HepG2 (cell line): ENCODE data around the gene RHOC. TPM values are rescaled to one million over a fixed set of nuclear protein-coding genes. Genes with fewer than 3 reads are reported as not detected.

Experiments used
- AFF4 ChIP-seq: sonication (generic); formaldehyde crosslinking; IDR thresholded peaks from 2 replicates; pipeline ENCODE4 v1.4.0; 2020; ENCODE audit warnings: missing genetic modification reagents
- ARNT2 ChIP-seq: sonication (generic); formaldehyde crosslinking; IDR thresholded peaks from 2 replicates; pipeline ENCODE4 v1.8.0; 2022; ENCODE audit warnings: mild to moderate bottlenecking, low read depth, missing genetic modification reagents, moderate library complexity
- CREM ChIP-seq, 2 experiments: sonication (generic) in 1 of 2; formaldehyde crosslinking in 1 of 2; IDR thresholded peaks; 2 replicates each; pipeline versions ENCODE4 v1.4.0 to v1.6.1; 2016 to 2020; ENCODE audit warnings: antibody characterized with exemption in 1 of 2, mild to moderate bottlenecking in 1 of 2, missing genetic modification reagents in 1 of 2
- HOXA5 ChIP-seq: sonication (generic); formaldehyde crosslinking; IDR thresholded peaks from 2 replicates; pipeline ENCODE4 v1.4.0; 2020; ENCODE audit warnings: missing genetic modification reagents
- LCORL ChIP-seq, 2 experiments: fragments of 450-650 bp in 1 of 2; sonication (generic) in 1 of 2; formaldehyde crosslinking in 1 of 2; IDR thresholded peaks; 2 replicates each; pipeline versions ENCODE4 v1.5.0 to v1.6.1; 2017 to 2020; ENCODE audit warnings: antibody characterized with exemption in 1 of 2, missing genetic modification reagents in 1 of 2
- NCOA5 ChIP-seq: sonication (generic); formaldehyde crosslinking; IDR thresholded peaks from 2 replicates; pipeline ENCODE4 v1.4.0; 2020; ENCODE audit warnings: missing genetic modification reagents
- PRMT3 ChIP-seq: sonication (generic); formaldehyde crosslinking; IDR thresholded peaks from 2 replicates; pipeline ENCODE4 v1.8.1; 2022; ENCODE audit warnings: low read depth, mild to moderate bottlenecking, moderate library complexity, missing genetic modification reagents, borderline replicate concordance
- RAD51 ChIP-seq: fragments of 450-650 bp; IDR thresholded peaks from 2 replicates; pipeline ENCODE4 v1.6.1; 2016; ENCODE audit warnings: borderline replicate concordance
- REST ChIP-seq, 2 experiments: IDR thresholded peaks; 2 replicates each; pipeline ENCODE4 v1.6.1; 2011 to 2012; ENCODE audit warnings: low read length in 2 of 2, borderline replicate concordance in 1 of 2, low read depth in 1 of 2, mild to moderate bottlenecking in 1 of 2, moderate library complexity in 1 of 2
- SRSF4 ChIP-seq: fragments of 200-400 bp; formaldehyde crosslinking; IDR thresholded peaks from one replicate; pipeline ENCODE4 v1.6.1; 2018; ENCODE audit warnings: mild to moderate bottlenecking, low read depth, low read length, moderate library complexity; ENCODE audit not compliant: poor library complexity, severe bottlenecking
- ZMYM3 ChIP-seq: sonication (generic); formaldehyde crosslinking; IDR thresholded peaks from 2 replicates; pipeline ENCODE4 v1.5.1; 2020; ENCODE audit warnings: mild to moderate bottlenecking, missing genetic modification reagents
- ZNF550 ChIP-seq: sonication (generic); formaldehyde crosslinking; IDR thresholded peaks from 2 replicates; pipeline ENCODE4 v1.4.0; 2020; ENCODE audit warnings: mild to moderate bottlenecking, missing genetic modification reagents, borderline replicate concordance
- ZNF83 ChIP-seq: sonication (generic); formaldehyde crosslinking; IDR thresholded peaks from 2 replicates; pipeline ENCODE4 v1.4.0; 2020; ENCODE audit warnings: missing genetic modification reagents, mild to moderate bottlenecking, borderline replicate concordance
- polyA plus RNA-seq, 8 experiments: library from polyadenylated mRNA; depleted of rRNA in 3 of 8; stranded (reverse) in 7 of 8; unstranded in 1 of 8; fragments of >200 nt; fragmentation: Illumina TruSeq in 4 of 8; extraction: Trizol in 4 of 8; gene quantifications; 2 replicates each; pipeline versions ENCODE4 v1.2.1 to v1.2.3, GENCODE V29; 2011 to 2016; ENCODE audit warnings: low read depth in 4 of 8, missing spikeins in 1 of 8, mixed read lengths in 1 of 8; ENCODE audit not compliant: insufficient read depth in 1 of 8
- total RNA-seq, 5 experiments: library from RNA; depleted of rRNA; stranded (reverse); fragments of >200 nt; fragmentation: Illumina TruSeq; extraction: Trizol; gene quantifications; 2 replicates each; pipeline ENCODE4 v1.2.3, GENCODE V29; 2016; ENCODE audit warnings: low read depth in 1 of 5
- TF ChIP-seq, protein P1 (sequence below): sonication (generic); formaldehyde crosslinking; conservative IDR thresholded peaks from 2 replicates; pipeline ENCODE4 v1.4.0; 2020; ENCODE audit warnings: missing genetic modification reagents
- TF ChIP-seq, protein P2 (sequence below): fragments of 450-650 bp; IDR thresholded peaks from 2 replicates; pipeline ENCODE4 v1.6.1; 2017; ENCODE audit warnings: mild to moderate bottlenecking

RHOC gene
- total and polyA plus RNA-seq, 2 of the 13 experiments (the other 11 are each of a cell fraction or from before 2014, with no cell fraction given) = 64.3 to 182 TPM

DNA sequence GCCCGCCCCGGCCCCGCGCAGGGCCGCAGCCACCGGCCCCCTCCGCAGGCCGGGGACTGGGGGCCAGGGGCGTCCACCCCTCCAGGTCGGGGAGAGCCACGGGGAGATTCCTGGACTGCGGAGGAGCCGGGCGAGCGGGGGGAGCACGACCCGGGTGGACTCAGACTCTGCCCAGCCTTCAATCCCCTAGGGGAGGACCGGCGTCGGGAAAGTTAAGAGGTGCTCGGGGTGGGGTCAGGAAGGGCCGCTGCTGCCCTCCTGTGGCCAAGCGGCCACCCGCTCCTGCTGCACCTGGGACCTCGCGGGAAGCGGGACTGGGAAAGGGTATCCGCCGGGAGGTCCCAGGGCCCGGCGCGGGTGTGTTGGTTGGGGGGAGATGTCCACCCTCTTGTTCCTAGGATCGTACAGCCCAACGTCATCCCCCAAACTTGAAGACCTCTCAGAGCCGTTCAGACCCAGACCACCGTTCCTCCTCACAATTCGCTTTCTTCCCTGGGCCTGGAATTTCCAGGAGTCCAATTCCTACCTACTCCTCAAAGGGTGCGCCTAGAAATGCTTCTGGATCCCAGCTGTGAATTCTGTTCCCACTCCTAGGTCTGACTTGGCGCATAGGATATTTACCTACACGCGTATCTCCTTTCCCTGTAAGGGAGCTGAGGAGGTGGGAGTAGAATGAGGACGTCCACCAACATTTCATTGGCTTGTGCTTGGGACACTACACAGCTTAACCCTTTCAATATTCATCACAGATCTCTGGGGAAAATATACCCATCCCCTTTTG lies 484 bp upstream of the RHOC start (continued):
- TF ChIP-seq ZNF83 (no peak), ARNT2 (no peak), CREM (IDR thresholded peaks at IDR 0.05) (no peak), CREM (CRISPR knock-in tag; IDR thresholded peaks at IDR 0.05) (no peak), HOXA5 (CRISPR knock-in tag) (peak; percentile 53; the same call in 1 of the 2 replicates), NCOA5 (CRISPR knock-in tag) (no peak), SRSF4 (no peak), LCORL (IDR thresholded peaks at IDR 0.05) (no peak), LCORL (CRISPR knock-in tag; IDR thresholded peaks at IDR 0.05) (peak; percentile 65; the same call in 1 of the 2 replicates), ZNF550 (CRISPR knock-in tag) (no peak), REST (IDR thresholded peaks at IDR 0.05; ENCODE audit: borderline replicate concordance in 1 of 2, low read depth in 1 of 2, low read length in 2 of 2) (no peak), AFF4 (CRISPR knock-in tag) (no peak), RAD51 (no peak), PRMT3 (CRISPR knock-in tag) (peak; percentile 51; the same call in 1 of the 2 replicates), ZMYM3 (CRISPR knock-in tag) (no peak)
- TF ChIP-seq, protein P1, sequence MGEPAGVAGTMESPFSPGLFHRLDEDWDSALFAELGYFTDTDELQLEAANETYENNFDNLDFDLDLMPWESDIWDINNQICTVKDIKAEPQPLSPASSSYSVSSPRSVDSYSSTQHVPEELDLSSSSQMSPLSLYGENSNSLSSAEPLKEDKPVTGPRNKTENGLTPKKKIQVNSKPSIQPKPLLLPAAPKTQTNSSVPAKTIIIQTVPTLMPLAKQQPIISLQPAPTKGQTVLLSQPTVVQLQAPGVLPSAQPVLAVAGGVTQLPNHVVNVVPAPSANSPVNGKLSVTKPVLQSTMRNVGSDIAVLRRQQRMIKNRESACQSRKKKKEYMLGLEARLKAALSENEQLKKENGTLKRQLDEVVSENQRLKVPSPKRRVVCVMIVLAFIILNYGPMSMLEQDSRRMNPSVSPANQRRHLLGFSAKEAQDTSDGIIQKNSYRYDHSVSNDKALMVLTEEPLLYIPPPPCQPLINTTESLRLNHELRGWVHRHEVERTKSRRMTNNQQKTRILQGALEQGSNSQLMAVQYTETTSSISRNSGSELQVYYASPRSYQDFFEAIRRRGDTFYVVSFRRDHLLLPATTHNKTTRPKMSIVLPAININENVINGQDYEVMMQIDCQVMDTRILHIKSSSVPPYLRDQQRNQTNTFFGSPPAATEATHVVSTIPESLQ (CRISPR knock-in tag) = no peak
- TF ChIP-seq, protein P2, sequence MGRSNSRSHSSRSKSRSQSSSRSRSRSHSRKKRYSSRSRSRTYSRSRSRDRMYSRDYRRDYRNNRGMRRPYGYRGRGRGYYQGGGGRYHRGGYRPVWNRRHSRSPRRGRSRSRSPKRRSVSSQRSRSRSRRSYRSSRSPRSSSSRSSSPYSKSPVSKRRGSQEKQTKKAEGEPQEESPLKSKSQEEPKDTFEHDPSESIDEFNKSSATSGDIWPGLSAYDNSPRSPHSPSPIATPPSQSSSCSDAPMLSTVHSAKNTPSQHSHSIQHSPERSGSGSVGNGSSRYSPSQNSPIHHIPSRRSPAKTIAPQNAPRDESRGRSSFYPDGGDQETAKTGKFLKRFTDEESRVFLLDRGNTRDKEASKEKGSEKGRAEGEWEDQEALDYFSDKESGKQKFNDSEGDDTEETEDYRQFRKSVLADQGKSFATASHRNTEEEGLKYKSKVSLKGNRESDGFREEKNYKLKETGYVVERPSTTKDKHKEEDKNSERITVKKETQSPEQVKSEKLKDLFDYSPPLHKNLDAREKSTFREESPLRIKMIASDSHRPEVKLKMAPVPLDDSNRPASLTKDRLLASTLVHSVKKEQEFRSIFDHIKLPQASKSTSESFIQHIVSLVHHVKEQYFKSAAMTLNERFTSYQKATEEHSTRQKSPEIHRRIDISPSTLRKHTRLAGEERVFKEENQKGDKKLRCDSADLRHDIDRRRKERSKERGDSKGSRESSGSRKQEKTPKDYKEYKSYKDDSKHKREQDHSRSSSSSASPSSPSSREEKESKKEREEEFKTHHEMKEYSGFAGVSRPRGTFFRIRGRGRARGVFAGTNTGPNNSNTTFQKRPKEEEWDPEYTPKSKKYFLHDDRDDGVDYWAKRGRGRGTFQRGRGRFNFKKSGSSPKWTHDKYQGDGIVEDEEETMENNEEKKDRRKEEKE = no peak
